Medulla oblongata (tissue), 1 donor: ENCODE data around the gene DNAH17.

Source experiments
- DNase-seq: peaks from one replicate; pipeline ENCODE4 v3.0.0-alpha.2; 2015; ENCODE audit errors: extremely low spot score

The DNAH17 gene

DNA sequence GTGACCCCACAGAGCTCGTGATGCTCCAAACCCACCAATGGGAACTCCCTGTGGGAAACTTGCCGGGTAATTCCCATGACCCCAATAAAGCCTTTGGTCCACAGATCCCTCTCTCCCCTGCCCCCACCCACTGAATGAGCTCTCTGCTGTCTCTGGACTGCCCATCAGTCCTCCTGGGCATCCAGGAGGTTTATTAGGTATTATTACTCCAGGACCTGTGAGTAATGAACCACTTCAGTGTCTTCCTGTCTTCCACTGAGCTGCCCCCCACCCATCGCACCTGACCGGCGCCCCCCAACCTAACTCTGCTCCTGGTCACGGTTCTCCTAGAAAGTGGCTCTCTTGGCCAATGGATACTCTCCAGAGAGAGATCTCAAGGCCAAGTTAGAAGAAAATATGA is 28.7 kb upstream of the DNAH17 start:
- DNase-seq = no peak

GRCh38 chr17:78605429-78605828 is 28.2 kb upstream of the DNAH17 start:
- no peak for DNase-seq

- no peak for DNase-seq
These were observed 25.1 kb upstream of the DNAH17 start for GRCh38 chr17:78602246-78602645.

DNA sequence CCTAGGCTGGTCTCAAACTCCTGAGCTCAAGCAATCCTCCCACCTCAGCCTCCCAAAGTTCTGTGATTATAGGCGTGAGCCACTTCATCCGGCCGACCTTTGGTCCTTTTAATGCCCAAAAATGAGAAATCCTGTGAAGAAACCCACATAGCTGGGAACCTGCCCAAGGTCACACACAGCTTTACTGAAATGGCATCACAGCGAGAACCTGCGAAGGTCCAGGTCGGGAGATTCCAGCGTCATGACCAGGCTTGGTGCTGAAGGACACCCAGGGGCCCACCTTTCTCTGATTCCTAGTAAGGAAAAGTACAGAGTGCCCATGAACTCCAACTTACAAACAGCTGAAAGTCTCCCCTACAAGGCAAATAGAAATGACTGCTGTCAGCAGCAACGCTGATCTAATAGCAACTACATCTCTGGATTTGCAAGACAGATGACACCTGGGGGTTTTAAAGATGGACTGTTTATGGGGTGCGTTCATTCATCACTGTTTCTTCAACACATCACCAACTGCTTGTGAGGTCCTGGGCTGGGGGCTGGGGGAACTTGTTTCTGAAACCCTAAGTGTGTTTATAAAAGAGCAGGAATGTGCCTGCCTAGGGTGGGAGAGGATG is 24.5 kb upstream of the DNAH17 start:
- DNase-seq = no peak

DNA sequence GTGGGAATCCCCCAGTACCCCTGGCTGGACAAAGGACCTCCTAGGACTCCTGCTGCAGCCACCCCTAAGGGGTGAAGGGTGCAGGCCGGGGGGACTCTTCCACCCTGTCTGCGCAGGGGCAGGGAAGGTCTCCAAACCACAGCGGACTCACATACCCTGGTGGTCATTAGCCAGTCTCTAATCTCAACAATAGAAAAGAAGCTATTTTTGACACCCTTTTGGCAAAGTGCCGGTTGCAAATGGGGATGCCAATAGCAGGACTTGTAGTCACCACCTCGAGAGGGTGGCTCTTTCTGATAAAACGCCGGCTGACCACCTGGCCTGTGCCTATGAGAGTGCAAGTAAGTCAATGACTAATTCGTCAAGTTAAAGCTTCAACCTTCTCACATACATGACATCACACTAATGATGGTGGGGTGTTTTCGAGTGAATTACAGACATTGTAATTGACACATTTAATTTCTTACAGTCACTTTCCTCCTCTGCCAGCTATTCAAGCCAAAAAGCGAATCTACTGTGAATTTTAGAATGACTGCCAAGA is 23.1 kb upstream of the DNAH17 start:
- no peak for DNase-seq

DNA sequence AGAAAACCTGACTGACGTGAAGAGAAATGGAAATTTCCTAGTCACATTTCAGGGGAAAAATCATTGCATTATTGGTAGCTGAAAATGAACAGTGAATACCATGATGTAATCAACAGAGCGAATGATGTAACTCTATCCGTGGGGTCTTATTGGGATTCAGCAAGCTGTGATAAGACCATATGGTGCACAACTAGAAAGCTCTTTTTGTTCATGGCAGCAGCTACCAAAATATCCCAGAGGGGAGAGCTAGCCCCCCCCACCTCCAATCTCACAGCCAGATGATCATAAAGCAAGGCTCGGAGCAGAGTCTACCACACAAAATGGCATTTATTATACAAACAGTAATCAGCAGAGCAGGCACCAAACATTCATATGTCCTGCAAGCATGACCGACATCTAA is 22.2 kb upstream of the DNAH17 start:
- no peak for DNase-seq

- no peak for DNase-seq
These were observed 20.8 kb upstream of the DNAH17 start for GRCh38 chr17:78598013-78598471.

DNA sequence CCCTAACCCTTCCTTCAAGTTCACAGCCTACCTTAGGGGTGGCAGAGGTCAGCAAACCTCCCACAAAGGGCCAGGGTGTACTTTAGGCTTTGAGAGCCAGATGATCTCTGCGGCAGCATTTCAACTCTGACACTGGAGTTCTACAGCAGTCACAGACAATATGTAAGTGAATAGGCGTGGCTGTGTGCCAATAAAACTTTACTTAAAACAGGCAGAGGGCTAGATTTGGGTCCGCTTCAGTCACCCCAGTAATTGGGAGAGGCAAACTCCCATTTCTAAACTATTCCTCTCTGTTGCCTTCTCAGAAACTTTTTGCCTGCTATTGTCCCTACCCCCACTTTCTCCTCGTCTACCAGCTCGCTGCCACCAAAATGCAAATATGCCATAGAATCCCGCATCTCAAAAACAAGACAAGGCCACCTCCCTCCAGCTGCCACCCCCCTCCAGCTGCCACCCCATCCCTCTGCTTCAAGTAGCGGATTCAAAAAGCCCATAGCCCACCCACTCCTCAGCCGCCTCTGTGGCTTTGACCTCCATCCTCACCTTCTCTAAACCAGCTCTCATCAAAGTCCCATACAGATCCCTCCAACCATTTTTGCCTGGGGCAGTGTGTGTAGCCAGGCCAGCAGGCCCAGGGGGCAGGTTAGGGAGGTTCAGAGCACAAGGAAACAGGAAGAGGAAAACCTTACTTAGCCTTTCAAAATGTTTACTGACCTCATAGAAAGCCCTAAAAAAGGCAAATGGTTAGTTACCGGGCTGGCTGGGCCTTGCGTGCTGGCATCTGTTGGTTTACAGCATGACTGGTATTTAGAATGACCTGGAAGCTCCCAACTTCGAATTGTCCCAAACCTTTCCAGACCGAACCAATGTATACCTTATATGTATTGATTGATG is 19.9 kb upstream of the DNAH17 start:
- DNase-seq = no peak

GRCh38 chr17:78595135-78595810 is 18.1 kb upstream of the DNAH17 start:
- DNase-seq = no peak

DNA sequence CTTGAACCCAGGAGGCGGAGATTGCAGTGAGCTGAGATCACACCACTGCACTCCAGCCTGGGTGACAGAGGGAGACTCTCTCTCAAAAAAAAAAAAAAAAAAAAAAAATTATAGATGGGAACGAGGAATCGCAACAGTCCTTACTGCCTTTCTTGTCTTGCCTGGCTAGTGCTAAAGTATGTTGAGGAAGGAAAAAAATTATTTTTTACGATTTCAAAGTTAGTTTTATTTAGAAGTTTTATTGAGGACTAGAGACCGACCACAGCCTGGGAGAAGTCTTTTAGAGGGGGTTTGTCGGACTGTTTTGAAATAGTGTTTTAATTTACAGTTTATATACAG is 15.8 kb upstream of the DNAH17 start:
- DNase-seq = no peak

DNA sequence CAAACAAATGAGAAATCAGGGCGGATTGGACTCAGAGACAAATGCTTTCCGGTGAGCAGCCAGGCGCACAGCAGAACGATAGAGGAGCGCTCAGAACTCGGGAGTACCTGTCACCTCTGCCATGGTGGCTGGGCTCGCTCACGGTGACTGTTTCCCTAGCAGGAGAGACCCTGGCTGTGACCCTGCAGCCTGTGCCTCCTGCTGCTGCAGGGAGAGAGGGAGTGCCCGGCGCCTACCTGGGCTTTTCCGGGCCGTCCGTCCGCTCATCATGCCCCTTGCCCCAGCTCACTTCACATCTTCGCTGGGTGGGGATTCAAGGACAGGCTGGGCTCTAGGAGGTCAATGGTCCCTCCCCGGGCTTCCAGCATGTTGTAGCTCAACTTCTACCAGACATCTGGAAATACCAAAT is 14.1 kb upstream of the DNAH17 start:
- no peak for DNase-seq

GRCh38 chr17:78589885-78590284 is 12.7 kb upstream of the DNAH17 start:
- no peak for DNase-seq

DNA sequence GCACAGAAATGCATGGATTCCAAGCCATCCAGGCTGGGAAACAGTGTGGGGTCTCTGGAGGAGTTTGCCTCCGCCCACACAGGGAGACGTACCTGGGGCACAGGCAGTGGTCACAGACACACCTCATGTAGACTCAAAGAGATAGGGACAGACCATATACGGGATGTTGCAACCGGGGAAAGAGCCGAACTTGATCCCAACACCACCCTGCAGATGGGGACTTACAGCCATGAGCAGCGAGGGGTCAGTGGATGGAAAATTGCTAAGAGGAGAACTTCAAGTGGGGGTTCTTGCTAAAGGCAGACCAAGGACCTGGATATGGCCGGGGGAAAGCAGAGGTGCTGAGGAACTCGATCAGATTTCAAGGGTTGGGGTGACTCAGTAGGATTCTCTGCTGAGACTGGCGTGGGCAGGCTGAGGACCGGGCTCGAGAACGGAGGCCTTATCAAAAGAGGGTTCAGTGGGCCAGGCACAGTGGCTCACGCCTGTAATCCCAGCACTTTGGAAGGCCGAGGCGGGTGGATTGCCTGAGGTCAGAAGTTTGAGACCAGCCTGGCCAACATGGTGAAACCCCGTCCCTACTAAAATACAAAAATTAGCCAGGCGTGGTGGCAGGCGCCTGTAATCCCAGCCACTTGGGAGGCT is 12.0 kb upstream of the DNAH17 start:
- DNase-seq = no peak

GRCh38 chr17:78588258-78589030 is 11.2 kb upstream of the DNAH17 start:
- no peak for DNase-seq

- no peak for DNase-seq
These were observed 7.9 kb upstream of the DNAH17 start for GRCh38 chr17:78585006-78585630.

- no peak for DNase-seq
These were observed 5.9 kb upstream of the DNAH17 start for GRCh38 chr17:78583091-78583490.

DNA sequence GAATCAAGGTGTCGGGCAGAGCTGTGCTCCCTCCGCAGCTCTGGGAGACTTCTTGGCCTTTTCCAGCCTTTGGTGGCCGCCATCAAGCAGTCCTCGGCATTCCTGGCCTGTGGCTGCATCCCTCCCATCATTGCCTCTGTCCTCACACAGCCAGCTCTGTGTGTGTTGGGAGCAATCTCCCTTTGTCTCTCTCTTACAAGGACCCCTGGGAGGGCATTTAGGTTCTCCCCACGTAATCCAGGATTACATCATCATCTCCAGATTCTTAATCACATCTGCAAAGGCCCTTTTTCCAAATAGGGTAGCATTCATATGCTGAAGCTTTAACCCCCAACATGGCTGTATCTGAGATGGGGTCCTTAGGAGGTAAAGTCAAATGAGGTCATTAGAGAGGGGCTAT is 4.1 kb upstream of the DNAH17 start:
- no peak for DNase-seq

GRCh38 chr17:78580277-78580804 is 3.1 kb upstream of the DNAH17 start:
- no peak for DNase-seq

- DNase-seq = no peak
These were observed 645 bp downstream of the DNAH17 start for GRCh38 chr17:78576389-78577112.

GRCh38 chr17:78575899-78576298 is 1.3 kb downstream of the DNAH17 start:
- DNase-seq = no peak
